Fibroblast of mammary gland (primary cell): ENCODE data around the gene GSTM3.
"Not testable (repeated sequence)": the region's sequence is repeated elsewhere in the genome, so short reads cannot be mapped to it uniquely, and the experiment has no call there.

Experiments
- DNase-seq: peaks from one replicate; pipeline ENCODE4 v3.0.0-alpha.2; 2010; ENCODE audit warnings: low read depth
- H3K4me3 ChIP-seq: 2 replicates; pipeline ENCODE4 v1.5.1; 2011; ENCODE audit warnings: low read depth, mild to moderate bottlenecking, low read length, moderate library complexity; ENCODE audit not compliant: control insufficient read depth
- TF ChIP-seq, protein P1 (sequence below): conservative IDR thresholded peaks from 2 replicates; pipeline ENCODE4 v1.5.1; 2011; ENCODE audit warnings: low read depth, low read length, inconsistent platforms; ENCODE audit not compliant: control insufficient read depth, insufficient read depth

The GSTM3 gene

DNA sequence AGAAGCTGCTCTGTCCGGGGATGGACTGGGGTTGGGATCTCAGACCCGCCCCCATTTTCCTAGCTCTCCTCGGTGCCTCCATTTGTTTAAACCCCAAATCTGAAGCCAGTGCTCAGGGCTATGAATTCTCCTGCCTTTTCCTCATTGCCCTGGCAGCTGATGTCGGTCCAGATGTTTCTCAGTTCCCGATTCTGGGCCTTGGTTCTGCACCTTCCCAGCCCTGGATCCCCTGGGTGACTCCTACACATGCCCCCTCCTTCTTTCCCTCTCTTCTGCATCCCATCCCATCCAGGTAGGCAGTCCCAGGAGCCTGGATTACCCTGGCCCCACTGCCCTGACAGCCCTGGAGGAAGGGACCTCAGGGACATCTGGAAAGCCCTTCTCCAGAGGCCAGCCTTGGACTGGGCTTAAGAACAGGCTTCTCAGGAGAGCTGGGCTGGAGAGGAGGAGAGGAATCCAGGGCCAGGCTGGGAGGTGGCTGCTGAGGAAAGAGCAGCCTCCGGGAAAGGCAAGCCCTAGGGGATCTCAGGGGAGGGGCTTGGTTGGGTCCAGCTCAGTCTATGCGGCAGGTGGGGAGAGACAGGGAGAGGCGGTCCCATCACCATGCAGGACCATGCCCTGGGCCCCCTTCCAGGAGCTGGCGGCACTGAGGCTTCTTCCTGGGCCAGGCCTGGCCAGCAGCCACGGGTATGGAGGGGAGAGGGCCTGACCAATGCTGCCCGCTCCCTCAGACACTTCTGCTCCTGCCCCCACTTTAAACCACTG lies 29.7 kb upstream of the GSTM3 start:
- H3K4me3 ChIP-seq: no peak overlapping the region
- DNase-seq: no peak
- TF ChIP-seq, protein P1, sequence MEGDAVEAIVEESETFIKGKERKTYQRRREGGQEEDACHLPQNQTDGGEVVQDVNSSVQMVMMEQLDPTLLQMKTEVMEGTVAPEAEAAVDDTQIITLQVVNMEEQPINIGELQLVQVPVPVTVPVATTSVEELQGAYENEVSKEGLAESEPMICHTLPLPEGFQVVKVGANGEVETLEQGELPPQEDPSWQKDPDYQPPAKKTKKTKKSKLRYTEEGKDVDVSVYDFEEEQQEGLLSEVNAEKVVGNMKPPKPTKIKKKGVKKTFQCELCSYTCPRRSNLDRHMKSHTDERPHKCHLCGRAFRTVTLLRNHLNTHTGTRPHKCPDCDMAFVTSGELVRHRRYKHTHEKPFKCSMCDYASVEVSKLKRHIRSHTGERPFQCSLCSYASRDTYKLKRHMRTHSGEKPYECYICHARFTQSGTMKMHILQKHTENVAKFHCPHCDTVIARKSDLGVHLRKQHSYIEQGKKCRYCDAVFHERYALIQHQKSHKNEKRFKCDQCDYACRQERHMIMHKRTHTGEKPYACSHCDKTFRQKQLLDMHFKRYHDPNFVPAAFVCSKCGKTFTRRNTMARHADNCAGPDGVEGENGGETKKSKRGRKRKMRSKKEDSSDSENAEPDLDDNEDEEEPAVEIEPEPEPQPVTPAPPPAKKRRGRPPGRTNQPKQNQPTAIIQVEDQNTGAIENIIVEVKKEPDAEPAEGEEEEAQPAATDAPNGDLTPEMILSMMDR: no peak

DNA sequence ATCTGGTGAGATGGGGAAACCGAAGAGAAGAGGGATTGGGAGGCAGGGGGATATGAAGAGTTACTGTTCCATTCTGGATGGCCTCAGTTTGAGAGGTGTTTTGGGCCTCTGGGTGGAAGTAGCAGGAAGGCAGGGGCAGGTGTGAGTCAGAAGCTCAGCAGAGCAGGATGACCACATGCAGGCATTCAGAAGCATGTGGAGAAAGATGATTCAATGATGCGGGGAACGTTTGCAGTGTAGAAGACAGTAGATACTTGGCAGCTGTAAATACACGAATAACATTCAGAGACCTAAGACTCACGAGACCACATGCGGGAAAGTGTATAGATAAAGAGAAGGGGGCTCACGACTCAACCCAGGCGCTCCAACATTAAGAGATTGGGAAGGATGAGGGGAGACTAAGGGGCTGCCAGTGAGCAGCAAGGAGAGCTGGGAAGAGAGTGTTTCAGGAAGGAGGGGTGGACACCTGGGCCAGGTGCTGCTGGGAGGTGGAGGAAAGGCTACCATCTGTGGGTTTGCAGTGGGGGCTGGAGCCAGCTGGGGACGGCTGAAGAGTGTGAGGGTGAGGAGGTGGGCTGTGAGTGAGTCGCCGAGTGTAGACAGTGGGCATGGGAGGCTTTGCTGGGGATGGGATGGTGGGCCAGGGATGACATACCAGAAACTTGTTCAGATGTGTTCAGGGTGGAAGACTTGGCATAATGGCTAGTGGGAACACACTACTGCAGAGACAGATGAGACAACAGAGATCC lies 28.7 kb upstream of the GSTM3 start:
- peak; percentile 90 for DNase-seq
- TF ChIP-seq, protein P1: no peak
- no peak overlapping the region for H3K4me3 ChIP-seq

DNA sequence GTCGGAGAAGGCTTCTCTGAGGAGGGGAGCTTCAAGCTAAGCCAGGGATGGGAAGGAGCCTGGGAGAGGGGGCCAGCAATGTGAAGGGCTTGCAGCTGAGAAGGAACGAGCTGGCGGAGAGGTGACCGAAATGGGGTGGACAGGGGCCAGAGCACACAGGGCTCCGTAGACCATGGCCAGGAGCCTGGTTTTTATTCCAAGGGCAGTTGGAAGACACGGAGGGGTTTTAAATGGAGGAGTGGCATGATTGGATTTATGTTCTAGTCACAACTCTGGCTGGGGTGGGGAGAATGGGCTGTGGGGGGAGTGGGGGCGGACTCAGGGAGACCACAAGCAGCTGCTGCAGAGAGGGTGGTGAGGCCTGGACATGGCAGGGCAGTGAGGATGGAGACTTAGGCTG lies 28.0 kb upstream of the GSTM3 start:
- TF ChIP-seq, protein P1: no peak
- DNase-seq: no peak
- H3K4me3 ChIP-seq: no peak overlapping the region

DNA sequence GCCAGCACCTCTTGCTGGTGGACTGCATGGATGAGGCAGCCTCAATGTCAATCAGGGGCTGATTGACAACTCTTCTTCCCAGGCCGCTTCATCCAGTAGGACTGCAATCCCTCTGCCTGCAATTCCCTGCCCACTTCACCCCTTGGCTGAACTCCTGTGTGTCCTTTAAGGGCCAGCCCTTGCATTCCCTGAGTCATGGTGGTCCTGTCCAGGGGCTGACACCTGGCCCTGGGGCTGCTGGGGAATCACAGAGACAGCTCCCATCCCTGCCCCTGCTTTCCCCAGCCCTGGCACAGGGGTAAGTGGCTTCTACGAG lies 27.5 kb upstream of the GSTM3 start:
- no peak for DNase-seq
- H3K4me3 ChIP-seq: no peak overlapping the region
- TF ChIP-seq, protein P1: no peak

DNA sequence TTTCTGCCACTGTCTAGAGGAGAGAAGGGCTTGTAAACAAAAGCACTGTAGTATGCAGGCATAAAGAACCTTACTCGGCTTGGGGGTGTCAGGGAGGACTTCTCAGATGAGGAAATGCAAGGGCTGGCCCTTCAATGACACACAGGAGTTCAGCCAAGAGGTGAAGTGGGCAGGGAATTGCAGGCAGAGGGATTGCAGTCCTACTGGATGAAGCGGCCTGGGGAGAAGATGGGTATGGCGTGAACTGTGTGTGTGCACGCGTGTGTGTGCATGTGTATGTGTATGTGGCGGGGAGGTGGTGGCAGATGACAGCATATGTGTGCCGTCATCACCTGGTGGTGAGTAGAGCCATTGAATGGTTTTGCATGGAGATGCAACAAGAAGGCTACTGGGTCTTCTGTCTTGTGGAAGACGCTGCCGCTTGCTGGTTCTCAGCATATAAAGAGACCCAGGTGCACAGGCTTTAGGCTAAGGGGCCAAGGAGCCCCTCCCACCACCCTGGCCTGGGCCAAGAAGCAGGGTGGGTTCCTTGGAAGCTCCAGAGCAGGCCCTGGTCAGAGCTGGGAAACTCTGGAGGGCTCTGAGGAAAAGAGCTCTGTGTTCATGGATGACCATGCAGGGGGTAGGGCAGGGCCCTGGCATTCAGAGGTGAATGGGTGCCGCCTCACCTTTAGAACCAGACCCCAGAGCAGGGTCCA lies 26.9 kb upstream of the GSTM3 start:
- TF ChIP-seq, protein P1: no peak
- no peak overlapping the region for H3K4me3 ChIP-seq
- no peak for DNase-seq

DNA sequence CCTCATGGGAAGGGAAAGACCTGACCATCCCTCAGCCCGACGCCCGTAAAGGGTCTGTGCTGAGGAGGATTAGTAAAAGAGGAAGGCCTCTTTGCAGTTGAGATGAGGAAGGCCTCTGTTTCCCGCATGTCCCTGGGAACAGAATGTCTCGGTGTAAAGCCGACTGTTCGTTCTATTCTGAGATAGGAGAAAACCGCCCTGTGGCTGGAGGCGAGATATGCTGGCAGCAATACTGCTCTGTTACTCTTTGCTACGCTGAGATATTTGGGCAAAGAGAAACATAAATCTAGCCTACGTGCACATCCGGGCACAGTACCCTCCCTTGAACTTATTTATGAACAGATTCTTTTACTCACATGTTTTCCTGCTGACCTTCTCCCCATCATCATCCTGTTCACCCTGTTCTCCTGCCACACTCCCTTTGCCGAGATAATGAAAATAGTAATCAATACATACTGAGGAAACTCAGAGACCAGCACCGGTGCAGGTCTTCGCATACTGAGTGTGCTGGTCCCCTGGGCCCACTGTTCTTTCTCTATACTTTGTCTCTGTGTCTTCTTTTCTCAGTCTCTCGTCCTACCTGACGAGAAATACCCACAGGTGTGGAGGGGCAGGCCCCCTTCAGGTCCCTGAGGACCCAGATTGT lies 26.3 kb upstream of the GSTM3 start:
- not testable (repeated sequence) for H3K4me3 ChIP-seq, DNase-seq
